ENCODE measurements around the gene DOCK4.

Gene DOCK4

DNA sequence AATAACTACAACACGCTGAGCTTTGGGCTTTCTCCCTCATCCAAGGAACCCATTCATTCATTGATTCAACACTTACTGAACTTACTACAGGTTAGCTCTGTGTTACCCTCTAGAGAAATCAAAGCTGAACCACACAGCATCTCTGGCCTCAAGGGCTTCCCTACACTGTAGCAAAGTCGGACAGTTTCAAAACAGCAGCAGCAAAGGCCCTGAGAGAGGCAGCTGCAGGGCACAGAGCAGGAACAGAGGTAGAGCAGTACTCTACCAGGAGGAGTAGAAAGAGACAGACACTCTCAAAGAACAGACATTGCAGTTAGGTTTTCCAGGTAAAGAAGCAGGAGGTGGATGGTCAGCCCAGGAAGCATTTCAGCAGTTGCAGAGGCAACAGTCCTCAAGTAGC lies 16.1 kb downstream of the DOCK4 start:
- no peak for DNase-seq

DNA sequence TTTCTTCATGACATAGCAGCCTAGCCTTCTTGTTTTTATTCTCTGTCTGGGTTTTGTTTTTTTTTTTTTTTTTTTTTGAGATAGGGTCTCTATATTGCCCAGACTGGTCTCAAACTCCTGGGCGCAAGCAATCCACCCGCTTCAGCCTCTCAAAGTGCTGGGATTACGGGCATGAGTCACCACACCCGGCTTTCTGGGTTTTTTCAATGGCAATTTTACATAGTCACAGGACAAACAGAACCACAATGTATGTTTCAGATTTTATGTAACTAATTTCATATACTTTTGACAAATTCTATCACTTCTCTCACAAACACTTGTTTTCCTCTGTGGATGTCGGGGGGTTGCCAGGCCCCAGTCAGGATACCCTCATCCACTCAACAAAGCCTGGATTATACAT lies 16.5 kb downstream of the DOCK4 start:
- DNase-seq: no peak

GRCh38 chr7:112188257-112188656 lies 17.9 kb downstream of the DOCK4 start:
- DNase-seq: no peak

GRCh38 chr7:112186300-112186699 lies 19.9 kb downstream of the DOCK4 start:
- DNase-seq: no peak

GRCh38 chr7:112185005-112185834 lies 21.0 kb downstream of the DOCK4 start:
- no peak for DNase-seq

DNA sequence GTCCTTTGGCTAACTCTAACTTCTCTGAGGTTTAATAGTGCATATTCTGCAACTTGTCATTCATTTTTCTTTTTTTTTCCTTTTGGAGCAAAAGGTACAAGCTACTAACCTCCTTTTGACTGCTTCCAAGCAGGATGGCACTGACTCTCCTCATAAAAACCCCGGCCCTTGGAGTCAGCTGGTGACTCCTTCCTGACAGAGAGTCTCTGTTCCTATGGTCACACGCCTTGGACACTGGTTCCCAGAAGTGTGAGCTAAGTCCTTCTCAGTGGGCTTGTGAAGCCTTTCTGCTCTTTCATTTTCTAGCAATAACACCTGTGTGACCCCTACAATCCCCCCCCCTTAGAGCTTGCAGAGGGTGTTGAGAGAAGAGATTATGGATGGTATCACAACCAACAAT lies 21.7 kb downstream of the DOCK4 start:
- no peak for DNase-seq

DNA sequence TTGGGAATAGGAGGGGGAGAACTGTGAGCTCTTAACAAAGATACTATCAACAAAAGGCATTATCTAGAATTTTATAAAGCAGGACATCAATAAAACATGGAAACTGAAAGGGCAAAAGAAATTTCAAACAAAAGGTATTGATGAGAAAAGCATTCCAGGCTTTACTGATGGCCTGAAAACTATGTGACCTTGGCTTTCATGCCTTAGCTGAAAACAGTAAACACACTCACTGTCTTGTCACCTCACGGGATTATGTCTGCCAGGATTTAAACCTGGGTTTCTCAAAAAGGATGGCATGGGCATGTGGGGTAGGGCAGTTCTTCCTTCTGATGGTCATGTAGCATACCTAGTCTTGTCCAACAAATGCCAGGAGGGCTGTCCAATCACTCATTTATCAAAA lies 22.9 kb downstream of the DOCK4 start:
- no peak for DNase-seq

DNA sequence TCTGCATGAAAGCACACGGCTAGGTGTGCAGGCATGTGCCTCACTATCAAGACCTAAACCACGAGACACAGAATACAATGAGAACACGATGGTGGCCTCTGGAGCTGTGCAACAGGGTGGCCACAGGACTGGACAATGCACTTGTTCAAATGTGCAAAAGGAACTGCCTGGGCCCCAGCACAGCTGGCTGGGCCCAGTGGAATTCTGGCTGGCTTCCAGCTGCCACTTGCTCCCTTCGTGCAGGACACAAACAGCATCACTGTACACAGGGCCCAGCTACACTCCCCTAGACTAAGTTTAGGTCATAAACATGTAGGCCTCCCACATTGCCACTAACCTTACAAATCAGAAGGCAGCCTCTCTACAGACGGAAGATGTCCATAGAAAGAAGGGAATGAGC lies 23.4 kb downstream of the DOCK4 start:
- DNase-seq: no peak

DNA sequence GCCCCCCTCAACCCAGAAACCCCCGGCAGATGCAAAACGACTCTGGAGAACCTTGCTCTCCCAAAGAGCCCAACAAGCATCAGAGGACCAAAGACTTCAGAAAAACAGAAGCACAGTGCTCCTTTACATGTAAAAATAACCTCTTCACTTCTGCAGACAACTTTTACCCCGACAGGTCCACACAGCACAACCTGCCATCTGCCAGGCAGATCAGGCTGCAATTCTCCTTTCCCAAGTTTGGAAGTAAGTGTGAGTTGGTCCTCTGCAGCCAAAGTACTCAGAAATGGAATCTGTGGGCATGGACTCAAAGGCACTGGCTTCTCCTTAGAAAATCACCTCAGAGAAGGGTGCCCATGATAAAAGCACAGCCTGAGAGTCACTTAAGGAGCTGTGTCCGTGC lies 26.0 kb downstream of the DOCK4 start:
- no peak for DNase-seq

GRCh38 chr7:112176693-112177415 lies 29.3 kb downstream of the DOCK4 start:
- no peak for DNase-seq

DNA sequence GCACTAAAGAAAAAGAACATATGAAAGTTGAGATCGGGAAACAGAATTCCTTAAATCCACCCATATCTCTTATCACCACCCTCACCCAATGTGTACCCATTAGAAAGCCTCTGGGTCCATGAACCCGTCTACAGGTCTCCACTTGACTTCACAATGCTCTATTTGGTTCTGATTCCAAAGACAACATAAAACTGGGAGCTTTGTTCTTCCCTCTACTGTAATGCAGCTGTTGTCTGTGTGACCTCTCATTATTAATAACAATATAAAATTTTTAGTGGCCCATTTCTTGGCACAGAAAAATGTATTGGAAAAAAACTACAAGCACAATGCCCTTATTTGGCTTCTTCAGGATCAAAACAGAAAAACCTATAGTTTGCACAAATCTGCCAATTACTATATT lies 30.0 kb downstream of the DOCK4 start:
- DNase-seq: no peak

GRCh38 chr7:112174192-112174591 lies 32.0 kb downstream of the DOCK4 start:
- DNase-seq: no peak

DNA sequence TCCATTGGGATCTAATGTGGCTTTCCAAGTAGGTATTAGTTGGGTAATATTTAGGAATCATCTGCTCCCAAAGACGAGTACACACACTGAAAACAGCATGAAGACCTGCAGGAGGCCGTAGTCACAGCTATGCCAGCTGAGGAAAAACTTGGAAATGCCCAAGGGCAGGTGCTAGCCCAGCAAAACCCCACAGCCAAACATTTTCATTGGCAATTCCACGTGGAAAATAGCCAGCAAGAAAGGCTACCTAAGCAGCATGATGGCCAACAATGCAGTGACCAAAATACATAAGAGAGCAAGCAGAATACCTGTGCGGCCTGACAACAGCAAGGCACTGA lies 32.7 kb downstream of the DOCK4 start:
- DNase-seq: no peak

DNA sequence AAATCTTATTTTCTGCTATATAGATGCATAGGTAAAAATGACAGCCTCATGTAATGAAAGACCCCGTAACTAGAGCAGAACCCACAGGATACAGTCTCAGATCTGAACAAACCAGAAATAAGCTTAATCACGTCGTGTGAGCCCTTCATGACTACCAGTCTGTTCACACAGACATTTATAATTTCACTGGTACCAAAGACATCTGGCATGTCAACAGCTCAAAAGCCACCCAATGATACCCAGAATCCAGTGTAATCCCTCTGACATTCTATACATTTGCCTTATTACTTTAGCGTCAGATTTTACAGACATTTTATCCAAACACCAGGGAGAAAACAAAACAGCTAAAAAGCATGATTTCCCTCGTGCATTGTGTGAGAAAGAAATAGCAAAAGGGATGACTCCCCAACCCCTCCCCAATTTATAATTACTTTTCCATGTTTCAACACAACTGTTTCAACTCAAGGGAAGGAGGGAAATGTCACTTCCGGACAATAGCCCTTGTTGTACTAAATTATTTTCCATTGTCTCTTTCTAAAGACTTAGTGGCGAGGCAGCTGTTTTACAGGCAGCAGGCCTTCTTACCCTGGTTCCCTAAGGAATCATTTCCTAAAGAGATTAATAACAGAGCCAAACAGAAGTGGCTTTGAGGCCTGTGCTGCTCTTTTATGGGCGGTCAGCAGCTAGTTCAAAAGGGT lies 33.2 kb downstream of the DOCK4 start:
- no peak for DNase-seq

DNA sequence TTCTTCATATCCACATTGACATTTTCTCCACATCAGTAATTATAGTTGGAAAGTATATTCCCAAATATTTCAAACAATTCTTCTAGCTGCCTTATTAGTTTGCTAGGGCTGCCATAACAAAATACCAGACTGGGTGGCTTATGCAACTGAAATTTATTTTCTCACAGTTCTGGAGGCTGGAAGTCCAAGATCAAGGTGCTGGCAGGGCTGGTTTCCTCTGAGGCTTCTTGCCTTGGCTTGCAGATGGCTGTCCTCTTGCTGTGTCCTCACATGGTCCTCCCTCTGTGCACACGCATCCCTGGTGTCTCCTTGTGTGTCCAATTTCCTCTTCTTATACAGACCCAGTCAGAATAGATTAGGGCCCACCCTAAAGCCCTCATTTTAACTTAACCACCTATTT lies 34.5 kb downstream of the DOCK4 start:
- no peak for DNase-seq

DNA sequence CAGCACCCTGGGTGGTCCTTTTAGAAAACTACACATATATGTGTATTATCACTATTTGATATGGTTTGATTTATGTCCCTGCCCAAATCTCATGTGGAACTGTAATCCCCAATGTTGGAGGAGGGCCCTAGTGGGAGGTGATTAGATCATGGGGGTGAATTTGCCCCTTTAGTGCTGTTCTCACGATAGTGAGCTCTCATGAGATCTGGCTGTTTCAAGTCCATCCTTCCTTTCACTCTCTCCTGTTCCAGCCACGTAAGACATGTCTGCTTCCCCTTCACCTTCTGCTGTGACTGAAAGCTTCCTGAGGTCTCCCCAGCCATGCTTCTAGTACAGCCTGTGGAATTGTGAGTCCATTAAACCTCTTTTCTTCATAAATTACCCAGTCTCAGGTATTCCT lies 37.3 kb downstream of the DOCK4 start:
- DNase-seq: no peak

- no peak for DNase-seq
Observed at GRCh38 chr7:112167147-112167546, 39.1 kb downstream of the DOCK4 start.

DNA sequence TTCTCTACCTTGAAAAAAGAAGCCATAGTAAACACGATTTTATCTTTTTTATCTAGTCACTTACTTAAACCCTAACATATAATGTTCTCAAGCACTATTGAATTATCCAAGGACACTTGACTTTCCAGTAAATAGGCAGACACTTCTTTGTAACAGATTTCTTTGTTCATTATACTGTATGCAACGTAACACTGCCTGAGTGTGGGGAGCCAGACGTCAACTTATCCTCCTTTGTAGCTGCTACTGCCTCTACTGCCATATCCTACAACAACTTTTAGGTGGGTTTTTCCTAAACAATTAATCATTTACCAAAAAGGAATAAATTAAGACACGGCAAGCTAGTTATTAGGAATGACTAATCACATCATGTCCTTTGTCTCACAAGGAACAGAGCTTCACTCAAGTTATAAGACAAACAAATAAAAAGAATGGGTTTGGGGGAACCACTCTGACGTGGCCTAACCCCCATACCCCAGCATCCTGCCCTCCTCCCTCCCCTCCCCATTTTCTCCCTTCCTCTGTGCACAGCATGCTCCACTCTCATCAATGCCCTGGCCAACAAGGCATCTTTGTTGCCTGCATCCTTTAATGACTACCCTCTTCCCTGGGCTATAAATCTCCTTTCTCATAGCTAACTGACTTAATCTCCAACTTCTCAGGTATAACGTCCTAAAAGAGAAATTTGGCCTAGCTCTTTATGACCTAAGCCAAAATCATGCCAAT lies 43.3 kb downstream of the DOCK4 start:
- no peak for DNase-seq

GRCh38 chr7:112162142-112162766 lies 43.9 kb downstream of the DOCK4 start:
- peak in 1 of 2 experiments; percentile 19 for DNase-seq

- no peak for DNase-seq
Observed at GRCh38 chr7:112161253-112162141, 44.7 kb downstream of the DOCK4 start.

- DNase-seq: no peak
Observed at GRCh38 chr7:112160771-112161150, 45.4 kb downstream of the DOCK4 start.
